GM12891 (cell line): ENCODE results near the gene PTPRG.

ENCODE experiments used
- POLR2A ChIP-seq: IDR thresholded peaks from 2 replicates; pipeline ENCODE4 v1.6.1; 2011; ENCODE audit warnings: low read depth, low read length, control low read depth
- POLR2AphosphoS5 ChIP-seq: IDR thresholded peaks from 2 replicates; pipeline ENCODE4 v1.6.1; 2011; ENCODE audit warnings: low read depth, low read length, control low read depth
- TAF1 ChIP-seq: IDR thresholded peaks from 2 replicates; pipeline ENCODE4 v1.6.1; 2011; ENCODE audit warnings: low read depth, low read length, control low read depth

GRCh38 chr3:61541694-61542093 lies 19.7 kb upstream of the PTPRG start:
- TF ChIP-seq TAF1 (no peak), POLR2A (no peak), POLR2AphosphoS5 (no peak)
